Measurements from ENCODE around the gene USP6NL.
"Not testable (repeated sequence)": the region's sequence is repeated elsewhere in the genome, so short reads cannot be mapped to it uniquely, and the experiment has no call there.

The USP6NL gene

DNA sequence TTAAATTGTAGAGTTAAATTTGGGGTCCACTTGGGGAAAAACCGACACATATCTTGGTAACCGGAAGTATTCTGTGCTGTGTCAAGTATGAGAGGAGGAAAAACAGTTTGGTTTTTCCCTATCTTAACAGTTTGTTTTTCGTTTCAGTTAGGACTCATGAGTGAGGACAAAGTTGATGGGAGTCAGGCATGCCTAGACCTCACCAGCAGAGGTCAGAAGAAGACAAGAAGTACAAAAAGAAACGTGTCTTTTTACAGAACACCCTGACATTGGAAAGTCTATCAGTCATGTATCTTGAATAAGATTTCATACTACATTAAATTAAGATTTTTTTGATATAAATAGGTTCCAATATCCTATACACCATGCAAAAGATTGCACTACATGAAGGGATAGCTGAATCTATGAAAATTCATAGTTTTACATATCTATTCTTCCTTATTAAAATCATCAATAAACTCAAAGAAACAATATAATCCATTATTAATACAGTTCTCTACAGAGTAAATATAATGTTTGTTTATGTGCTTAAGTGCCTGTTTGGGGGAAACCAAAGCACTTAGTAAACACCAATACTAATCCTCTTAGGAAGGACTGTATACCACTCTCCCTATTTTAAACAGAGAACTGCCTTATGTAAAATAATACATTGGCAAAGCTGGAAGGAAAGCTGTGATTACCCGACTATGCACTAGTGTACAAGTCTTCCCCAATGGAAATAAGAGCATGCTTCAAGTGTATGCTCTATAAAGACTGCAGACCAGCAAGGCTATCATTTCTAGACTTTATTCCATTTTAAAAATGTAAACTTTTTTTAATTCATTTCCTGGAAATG is 95.6 kb downstream of the USP6NL start:
- no peak for DNase-seq (ENCODE audit: low read depth)

DNA sequence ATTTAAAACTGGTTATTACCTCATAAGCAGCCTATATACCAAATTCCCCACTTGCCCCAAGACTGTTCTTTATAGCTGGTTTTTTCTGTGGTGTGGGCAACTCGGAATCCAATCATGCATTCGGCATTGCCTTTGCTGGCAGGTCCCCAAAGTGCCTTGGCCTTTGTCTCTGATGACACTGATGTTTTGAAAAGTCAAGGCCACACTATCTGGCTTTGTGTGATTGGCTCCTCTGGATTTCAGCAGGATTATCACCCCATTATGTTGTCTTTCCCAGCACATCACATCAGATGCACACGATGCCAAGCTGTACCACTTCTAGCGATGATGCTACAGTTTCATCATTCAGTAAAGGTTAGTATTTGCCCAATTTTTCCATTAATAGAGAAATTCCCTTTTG is 97.7 kb downstream of the USP6NL start:
- DNase-seq (ENCODE audit: low read depth): no peak

DNA sequence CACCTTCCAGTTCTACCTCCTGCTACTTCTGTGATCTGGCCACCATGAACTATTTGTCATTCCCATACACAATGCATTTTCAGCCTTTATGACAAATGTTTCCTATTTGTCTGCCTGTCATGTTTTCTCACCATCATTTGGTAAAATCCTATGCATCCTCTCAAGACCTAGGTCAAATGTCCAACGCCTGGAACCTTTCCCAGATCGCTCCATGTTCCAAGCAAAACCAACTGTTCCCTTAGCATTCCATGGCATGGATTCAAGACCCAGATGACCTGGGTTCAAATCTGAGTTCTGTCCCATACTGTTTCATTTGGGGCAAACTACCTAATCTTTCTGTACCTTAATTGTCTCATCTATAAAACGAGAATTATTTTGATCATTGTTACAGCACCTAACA is 98.9 kb downstream of the USP6NL start:
- no peak for DNase-seq (ENCODE audit: low read depth)

DNA sequence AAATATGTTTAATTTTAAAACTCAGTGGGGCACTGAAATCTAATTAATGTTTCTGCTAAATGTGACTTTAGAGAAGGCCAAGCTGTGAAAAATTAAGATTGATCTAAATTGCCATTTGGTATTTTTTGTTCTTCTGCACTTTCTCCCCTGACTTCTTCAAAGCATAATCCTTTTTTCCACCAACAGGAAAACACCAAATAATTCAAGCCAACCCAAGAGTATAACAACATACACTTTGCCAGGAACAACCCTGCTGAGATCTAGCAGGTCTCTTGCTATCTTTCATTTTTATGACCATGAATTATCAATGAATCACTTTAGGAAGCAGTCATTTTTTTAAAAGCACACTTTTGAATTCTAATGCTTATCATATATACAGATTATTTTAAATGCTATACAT is 100.1 kb downstream of the USP6NL start:
- no peak for DNase-seq (ENCODE audit: low read depth)

DNA sequence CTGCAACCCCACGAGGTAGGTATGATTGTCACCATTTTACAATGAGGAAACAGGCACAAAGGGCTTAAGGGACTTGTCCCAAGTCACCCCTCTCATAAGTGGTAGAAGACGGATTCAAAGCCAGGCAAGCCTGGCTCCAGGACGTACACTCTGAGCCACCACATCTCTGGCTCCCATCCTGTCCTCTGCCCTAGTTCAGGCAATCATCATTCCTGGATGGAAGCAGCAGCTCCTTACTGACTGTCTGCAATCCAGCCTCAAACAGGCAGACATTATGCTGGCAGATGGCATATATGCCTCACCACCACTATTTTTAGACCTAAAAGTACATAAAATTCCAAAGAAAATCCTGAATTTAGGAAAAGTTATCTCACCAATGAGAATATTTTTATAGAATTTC is 100.7 kb downstream of the USP6NL start:
- no peak for DNase-seq (ENCODE audit: low read depth)

DNA sequence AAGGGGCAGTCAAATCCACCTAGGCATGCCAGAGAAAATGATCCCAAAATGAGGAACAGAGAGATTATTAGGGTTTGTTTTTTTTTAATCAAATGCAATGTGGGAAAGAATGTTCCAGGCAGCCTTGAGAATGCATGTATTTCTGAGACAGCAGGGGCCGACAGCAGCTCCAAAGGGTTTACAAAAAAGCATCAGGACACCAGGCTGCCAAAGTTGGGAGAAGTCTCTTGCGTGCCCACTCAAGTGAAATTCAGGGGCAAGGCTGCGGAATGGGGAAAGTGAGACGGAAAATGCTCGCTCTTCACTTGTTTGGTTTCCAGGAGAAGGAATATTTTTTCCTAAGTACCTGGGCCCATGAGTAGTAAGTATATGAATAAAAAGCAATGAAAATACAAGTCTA is 101.2 kb downstream of the USP6NL start:
- DNase-seq (ENCODE audit: low read depth): no peak

DNA sequence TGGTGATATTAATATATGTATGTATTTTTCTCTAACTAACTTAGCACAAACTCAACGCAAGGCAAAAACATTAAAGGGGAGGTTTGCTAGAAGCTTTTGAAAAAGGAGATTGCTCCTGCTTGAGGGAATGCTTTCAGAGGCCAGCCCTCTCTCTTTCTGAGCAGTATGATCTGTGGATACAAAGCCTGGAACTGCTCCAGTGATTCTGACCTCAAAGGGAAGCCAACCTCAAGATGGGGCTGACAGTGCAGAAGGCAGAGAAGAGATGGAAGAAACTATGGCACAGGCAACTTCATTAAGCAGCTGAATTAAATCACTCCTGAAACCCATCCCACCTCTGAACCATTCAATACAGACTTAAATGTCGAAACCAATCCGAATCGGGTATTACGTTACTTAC is 102.4 kb downstream of the USP6NL start:
- DNase-seq (ENCODE audit: low read depth): peak; percentile 17

DNA sequence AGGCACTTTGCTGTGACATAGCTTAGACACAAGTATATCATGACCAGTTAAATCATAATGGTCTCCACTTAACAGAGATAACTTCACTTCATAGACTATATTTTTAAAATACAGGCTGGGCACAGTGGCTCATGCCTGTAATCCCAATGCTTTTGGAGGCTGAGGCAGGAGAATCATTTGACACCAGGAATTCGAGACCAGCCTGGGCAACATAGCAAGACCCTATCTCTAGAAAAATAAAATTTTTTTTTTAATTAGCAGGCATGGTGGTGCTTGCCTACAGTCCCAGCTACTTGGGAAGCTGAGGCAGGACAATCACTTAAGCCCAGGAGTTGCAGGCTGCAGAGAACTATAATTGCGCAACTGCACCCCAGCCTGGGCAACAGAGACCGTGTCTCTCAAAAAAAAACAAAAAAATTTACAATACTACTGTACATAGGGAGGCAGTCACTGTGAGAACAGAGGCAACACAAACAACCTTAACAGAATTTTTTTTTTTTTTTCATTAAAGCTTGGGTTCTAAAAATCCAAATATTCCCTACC is 105.1 kb downstream of the USP6NL start:
- DNase-seq (ENCODE audit: low read depth): no peak

DNA sequence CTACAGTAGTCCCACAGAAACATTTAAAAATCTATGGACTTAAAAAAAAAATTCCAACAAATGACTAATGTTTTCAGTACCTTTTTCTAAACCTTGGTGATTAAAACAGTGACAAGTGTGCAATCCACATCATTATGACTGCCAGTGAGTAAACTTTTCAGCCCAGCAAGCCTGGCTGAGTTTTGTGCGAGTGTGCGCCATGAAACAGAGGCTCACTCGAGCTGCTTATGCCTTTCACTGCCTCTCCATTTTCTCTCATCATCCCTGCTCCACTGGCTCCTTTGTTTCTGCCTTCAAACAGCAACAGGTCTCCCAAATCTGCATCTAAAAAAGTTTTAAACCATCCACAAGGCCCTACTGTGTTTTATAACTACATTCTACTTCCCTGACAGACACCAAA is 105.8 kb downstream of the USP6NL start:
- no peak for DNase-seq (ENCODE audit: low read depth)

DNA sequence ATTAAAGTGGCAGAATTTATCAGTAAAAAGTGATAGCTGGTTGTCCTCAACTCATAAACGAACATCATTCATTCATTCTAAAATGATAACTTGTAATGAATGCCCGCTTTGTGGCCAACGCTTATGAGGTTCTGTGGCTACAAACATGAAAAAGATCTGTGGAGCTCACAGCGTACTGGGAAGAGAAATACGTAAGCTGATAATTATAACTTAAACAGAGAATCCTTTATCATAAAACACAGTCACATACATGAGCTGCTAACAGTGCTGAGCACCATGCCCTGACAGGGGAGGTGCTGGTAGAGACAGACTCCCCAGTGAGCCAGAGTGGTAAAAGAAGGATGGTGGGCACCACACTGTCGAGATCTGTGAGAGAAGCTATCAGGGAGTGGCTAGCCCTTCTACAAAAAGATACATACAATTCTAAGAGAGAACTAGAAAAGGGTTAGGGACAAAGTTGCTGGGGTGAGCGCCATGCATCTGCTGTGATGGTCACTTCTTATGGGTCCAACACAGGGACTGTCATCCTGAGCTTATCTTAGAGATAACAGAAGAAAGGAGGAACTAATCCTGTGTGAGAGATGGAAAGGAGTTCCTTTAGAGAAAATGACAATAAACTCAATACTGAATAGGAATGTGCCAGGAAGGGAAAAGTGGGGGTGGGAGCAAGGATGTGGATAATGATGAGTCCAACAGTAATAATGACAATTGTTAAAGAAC is 106.7 kb downstream of the USP6NL start:
- DNase-seq (ENCODE audit: low read depth): no peak

DNA sequence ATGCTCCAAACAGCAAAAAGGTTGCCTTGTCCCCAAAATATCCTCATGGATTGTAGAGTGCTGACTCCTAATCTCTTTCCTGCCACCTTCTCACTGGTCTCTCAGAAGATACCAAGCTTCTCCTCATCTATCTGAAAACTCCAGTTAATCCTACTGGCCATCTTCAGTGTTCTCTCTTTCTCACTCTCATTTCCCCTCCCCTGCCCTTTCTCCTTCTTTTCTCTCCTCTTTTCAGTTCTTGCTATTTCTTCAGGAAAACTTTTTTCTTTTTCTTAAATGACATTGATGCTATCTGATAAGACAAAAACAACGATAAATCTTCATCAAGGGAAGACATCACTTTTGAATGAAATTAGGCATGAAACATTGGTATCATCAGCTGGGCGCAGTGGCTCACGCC is 109.8 kb downstream of the USP6NL start:
- no peak for DNase-seq (ENCODE audit: low read depth)

DNA sequence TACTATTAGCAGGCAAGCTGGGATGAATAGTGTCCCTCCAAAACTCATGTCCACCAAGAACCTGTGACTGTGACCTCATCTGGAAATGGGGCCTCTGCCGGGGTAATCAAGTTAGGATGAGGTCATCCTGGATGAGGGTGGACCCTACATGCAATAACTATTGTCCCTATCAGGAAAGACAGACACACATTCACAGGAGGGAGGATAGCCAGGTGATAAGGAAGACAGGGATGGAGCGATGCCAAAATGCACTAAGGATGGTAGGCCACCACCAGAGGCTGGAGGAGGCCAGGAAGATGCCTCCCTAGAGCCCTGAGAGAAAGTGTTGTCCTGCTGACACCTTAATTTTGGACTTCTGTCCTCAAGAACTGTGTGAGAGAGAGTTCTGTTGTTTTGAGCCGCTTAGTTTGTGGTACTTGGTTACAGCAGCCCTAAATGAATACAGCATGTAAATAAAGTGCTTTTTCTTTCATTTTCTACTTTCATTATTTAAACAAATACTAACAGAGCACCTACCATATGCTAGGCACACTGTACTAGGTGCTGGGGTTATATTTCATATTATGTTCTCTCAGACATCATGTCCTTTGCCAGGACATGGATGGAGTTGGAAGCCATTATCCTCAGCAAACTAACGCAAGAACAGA is 111.9 kb downstream of the USP6NL start:
- no peak for DNase-seq (ENCODE audit: low read depth)

DNA sequence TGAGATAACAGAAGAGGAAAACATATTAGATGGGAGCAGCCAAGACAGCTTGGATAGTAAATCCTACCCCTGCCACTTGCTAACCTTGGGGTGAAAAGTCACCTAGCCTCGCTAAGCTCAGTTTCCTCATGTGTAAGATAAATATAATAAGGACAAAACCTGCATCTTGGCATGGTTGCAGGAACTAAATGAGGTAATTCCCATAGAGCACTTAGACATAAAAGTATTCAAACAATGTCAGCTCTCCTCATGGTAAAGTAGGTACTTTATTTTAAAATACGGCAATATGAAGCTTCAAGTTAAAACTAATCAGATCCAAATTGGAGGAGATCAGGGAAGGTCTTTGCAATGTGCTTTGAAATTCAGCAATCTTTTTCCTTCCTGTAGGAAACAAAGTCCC is 113.1 kb downstream of the USP6NL start:
- DNase-seq (ENCODE audit: low read depth): no peak

DNA sequence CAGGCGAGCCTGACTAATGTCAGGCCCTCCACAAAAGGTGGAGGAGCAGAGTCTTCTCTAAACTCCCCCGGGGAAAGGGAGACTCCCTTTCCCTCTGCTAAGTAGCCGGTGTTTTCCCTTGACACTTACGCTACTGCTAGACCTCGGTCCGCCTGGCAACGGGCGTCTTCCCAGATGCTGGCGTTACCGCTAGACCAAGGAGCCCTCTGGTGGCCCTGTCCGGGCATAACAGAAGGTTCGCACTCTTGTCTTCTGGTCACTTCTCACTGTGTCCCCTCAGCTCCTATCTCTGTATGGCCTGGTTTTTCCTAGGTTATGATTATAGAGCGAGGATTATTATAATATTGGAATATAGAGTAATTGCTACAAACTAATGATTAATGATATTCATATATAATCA is 116.5 kb downstream of the USP6NL start:
- not testable (repeated sequence) for DNase-seq (ENCODE audit: low read depth)

DNA sequence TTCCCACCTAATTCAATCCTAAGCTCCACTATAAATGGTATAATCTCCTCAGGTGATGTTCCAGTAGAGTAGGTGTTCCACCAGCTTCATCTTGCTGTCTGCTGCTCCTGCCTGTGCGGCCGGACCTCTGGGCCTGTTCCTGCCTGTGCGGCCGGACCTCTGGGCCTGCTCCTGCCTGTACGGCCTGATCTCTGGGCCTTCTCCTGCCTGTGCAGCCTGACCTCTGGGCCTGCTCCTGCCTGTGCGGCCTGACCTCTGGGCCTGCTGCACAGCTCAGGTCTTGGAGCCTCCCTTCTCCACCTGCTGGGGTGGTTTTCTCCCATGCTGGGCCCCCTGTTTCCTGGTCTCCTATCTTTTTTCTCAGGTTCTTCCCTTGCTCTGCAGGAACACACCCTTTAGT is 117.8 kb downstream of the USP6NL start:
- DNase-seq (ENCODE audit: low read depth): no peak

DNA sequence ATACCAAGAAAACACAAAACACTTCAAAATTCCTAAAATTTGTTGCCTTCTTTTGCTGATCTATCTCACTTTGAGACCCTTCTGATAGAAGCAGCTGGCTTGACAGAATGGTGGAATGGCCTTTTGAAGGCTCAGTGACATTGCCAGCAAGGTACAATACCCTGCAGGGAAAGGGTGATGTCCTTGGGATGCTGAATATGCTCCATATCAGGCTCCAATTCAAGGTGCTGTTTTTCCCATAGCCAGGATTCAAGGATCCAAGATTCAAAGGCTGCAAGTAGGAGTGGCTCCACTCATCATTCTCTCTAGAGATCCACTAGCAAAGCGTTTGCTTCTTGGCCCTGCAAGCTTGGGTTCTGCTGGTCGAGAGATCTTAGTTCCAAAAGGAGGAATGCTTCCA is 120.4 kb downstream of the USP6NL start:
- DNase-seq (ENCODE audit: low read depth): no peak

DNA sequence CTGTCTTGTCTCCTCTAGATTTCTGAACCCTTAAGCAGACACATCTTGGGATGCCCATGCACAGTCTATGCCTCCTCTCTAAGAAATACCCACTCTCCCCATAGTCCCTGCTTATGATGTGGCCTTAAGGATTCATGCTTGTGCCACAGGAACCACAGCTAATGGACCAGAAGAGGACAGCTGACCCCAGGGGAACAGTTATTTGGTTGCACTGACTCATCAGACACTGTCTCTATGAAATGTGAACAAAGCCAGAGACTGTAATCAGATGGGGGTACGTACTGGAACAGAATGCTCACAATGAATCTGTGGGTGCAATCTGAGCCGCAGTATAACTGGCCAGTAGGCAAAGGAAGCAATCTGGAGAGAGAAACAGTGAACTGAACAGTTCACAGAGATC is 121.9 kb downstream of the USP6NL start:
- no peak for DNase-seq (ENCODE audit: low read depth)

DNA sequence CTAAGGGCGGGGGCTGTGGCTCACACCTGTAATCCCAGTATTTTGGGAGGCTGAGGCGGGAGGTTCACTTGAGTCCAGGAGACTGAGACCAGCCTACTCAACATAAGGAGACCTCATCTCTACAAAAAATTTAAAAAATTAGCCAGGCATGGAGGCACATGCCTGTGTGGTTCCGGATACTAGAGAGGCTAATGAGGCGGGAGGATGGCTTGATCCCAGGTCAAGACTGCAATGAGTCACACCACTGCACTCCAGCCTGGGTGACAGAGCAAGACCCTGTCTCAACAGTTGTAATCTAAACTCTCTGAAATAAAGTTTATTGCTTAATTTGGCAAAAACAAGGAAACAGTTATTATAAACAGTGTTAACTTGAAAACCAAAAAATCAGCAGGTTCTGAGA is 123.3 kb downstream of the USP6NL start:
- no peak for DNase-seq (ENCODE audit: low read depth)

DNA sequence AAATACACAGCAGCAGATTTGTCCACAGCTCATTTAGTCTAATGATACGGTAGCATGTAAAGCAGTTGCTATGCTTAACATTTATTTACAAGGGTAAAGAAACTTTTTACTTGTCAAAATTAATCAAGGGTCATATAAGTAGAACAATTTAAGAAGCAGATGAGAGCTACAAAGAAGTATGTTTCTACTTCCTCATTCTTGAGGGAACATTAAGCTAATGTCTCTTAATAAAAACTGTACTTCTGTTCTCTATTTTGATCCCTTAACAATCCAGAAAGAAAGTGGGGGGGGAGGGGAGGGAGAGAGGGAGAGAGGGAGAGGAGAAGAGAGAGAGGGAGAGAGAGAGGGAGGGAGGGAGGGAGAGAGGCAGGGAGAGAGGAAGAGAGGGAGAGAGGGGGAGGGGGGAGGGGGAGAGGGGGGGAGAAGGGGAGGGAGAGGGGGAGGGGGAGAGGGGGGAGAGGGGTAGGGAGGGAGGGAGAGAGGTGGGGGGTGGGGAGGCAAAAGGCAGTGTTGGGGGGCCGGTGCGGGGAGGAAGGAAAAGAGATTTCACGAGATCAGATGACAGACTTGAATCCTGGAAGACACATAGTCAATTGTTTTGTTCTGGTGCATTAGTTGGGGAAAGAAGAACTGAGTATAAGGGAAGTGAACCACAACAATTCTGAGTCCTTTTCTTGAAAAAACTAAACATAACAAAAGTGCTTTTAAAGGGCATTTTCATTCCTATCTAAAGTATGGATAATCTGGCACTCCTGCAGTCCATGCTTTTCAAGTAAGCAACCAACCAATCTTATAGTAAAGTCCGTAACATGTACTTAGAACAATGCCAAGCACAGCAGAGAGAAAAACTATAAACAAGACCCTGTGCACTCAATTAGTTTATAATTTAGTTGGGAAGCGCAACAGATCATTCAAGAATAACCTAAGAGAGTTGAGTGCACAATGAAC is 128.0 kb downstream of the USP6NL start:
- no peak for DNase-seq (ENCODE audit: low read depth)

DNA sequence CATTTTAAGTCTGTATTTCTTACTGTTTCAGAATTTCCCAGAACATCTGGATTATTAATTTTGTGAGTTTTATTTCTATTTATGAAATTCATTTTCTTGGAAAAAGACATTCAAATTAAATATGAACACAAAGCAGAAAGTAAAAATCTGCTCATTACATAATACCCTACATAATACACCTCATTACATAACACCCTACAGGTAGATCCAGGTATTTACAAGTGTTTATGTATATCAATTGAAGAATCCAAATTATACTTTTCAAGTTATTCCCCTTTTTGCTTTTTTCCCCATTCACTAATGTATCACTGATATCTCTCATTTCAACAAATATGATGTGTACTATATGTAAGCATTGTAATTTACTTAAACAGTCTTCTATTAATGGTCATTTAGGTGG is 129.1 kb downstream of the USP6NL start:
- no peak for DNase-seq (ENCODE audit: low read depth)

DNA sequence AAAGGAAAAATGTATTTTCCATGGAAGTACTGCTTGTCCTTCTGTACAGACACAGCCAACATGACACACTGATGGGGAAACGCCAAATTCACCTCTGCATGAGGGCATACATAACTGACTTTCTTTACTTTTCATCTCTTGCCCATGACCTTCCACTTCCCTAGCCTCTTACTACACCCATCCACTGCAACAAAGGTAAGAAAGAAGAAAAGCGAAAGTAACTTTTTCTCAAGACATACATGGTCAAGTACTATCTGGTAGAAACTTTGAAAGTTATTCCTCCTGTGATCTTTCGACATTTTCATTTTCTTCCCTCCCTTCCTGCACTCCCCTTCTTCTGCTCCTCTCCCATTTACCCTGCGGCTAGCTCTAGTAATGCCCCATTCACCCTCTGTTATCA is 130.8 kb downstream of the USP6NL start:
- DNase-seq (ENCODE audit: low read depth): no peak

DNA sequence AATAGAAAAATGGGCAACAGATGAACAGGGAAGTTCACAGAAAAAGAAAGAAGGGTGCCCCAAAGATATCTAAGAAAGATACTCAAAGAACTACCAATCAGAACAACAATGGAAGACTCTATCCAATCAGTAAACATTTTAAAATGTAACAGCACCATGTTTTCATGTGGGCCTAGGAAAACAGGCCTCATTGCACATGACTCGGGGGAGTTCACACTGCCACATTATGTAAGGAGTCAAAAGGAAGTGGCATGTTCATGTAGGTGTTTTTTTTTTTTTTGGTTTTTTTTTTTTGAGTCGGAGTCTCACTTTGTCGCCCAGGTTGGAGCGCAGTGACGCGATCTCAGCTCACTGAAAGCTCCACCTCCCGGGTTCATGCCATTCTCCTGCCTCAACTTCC is 132.2 kb downstream of the USP6NL start:
- DNase-seq (ENCODE audit: low read depth): no peak
